Astrocyte (in vitro differentiated cells and primary cell): ENCODE data around the gene DIP2B.

Experiments
- CTCF ChIP-seq: IDR thresholded peaks from 2 replicates; pipeline ENCODE4 v1.5.1; 2011; ENCODE audit warnings: low read depth, mild to moderate bottlenecking, inconsistent platforms, low read length, moderate library complexity; ENCODE audit not compliant: insufficient read depth
- EZH2 ChIP-seq: IDR thresholded peaks from 2 replicates; pipeline ENCODE4 v1.6.1; 2012; ENCODE audit warnings: mild to moderate bottlenecking, low read length, inconsistent platforms; ENCODE audit not compliant: insufficient read depth

- TF ChIP-seq CTCF: no peak
- TF ChIP-seq EZH2: no peak
These were observed 94.7 kb downstream of the DIP2B start for GRCh38 chr12:50599366-50600095.
